Suppressor macrophage treated with lipopolysaccharide for 4 hours (primary cell): ENCODE measurements around the gene C1QB.
"Not testable (repeated sequence)": the region's sequence is repeated elsewhere in the genome, so short reads cannot be mapped to it uniquely, and the experiment has no call there.

ENCODE experiments used
- DNase-seq: peaks from one replicate; pipeline ENCODE4 v3.0.0-alpha.2; 2020

The C1QB gene

GRCh38 chr1:22702296-22703085, 49.5 kb downstream of the C1QB start:
- peak; percentile 16 for DNase-seq

GRCh38 chr1:22704440-22705067, 51.5 kb downstream of the C1QB start:
- DNase-seq, result peak; percentile 95

GRCh38 chr1:22705586-22705985, 52.5 kb downstream of the C1QB start:
- DNase-seq, result peak; percentile 56

GRCh38 chr1:22706100-22706499, 53.1 kb downstream of the C1QB start:
- DNase-seq, result not testable (repeated sequence)

- DNase-seq, result peak; percentile 58
Observed at GRCh38 chr1:22708777-22709176, 55.7 kb downstream of the C1QB start.

- DNase-seq, result peak; percentile 29
Observed at GRCh38 chr1:22709227-22709626, 56.2 kb downstream of the C1QB start.

- DNase-seq, result peak; percentile 81
Observed at GRCh38 chr1:22709891-22710700, 57.1 kb downstream of the C1QB start.

- DNase-seq, result peak; percentile 71
Observed at GRCh38 chr1:22710701-22711049, 57.6 kb downstream of the C1QB start, which contains the start of gene EPHB2. EPHB2 (plus strand) TSS chr1:22710839; CDS start chr1:22710983, 144 bp downstream.

- peak; percentile 25 for DNase-seq
Observed at GRCh38 chr1:22711071-22711470, 58.0 kb downstream of the C1QB start.
